Loucy (cell line): ENCODE results near the gene MDH1.

Experiments
- H2AFZ ChIP-seq: fragments of 200-600 bp; sonication (generic); 2 replicates; pipeline ENCODE4 v1.6.0; 2016; ENCODE audit warnings: antibody characterized with exemption, mild to moderate bottlenecking, low read length, moderate library complexity
- H3F3A ChIP-seq: fragments of 200-600 bp; 2 replicates; pipeline ENCODE4 v1.6.0; 2016; ENCODE audit warnings: antibody characterized with exemption, low read depth, mild to moderate bottlenecking
- H3K27me3 ChIP-seq: fragments of 200-600 bp; sonication (generic); 2 replicates; pipeline ENCODE4 v1.6.1; 2014; ENCODE audit warnings: low read length, mild to moderate bottlenecking; ENCODE audit not compliant: insufficient read depth, poor library complexity, severe bottlenecking
- H3K36me3 ChIP-seq: fragments of 200-600 bp; sonication (generic); 2 replicates; pipeline ENCODE4 v1.6.1; 2016; ENCODE audit warnings: low read length; ENCODE audit not compliant: insufficient read depth
- H3K4me1 ChIP-seq: fragments of 200-600 bp; sonication (generic); 2 replicates; pipeline ENCODE4 v1.5.1; 2014; ENCODE audit warnings: low read length, mild to moderate bottlenecking; ENCODE audit not compliant: insufficient read depth, poor library complexity, severe bottlenecking
- H3K4me2 ChIP-seq: fragments of 200-600 bp; sonication (generic); 2 replicates; pipeline ENCODE4 v1.6.0; 2014; ENCODE audit warnings: antibody characterized with exemption, low read length, low read depth, mild to moderate bottlenecking; ENCODE audit not compliant: poor library complexity, severe bottlenecking
- H3K4me3 ChIP-seq: fragments of 200-600 bp; sonication (generic); 2 replicates; pipeline ENCODE4 v1.5.1; 2014; ENCODE audit warnings: low read length, mild to moderate bottlenecking, mixed read lengths; ENCODE audit not compliant: poor library complexity, severe bottlenecking
- H3K79me2 ChIP-seq: fragments of 200-600 bp; sonication (generic); 2 replicates; pipeline ENCODE4 v1.6.1; 2014; ENCODE audit warnings: low read length; ENCODE audit not compliant: insufficient read depth
- H3K9ac ChIP-seq: fragments of 200-600 bp; sonication (generic); 2 replicates; pipeline ENCODE4 v1.6.0; 2014; ENCODE audit warnings: mild to moderate bottlenecking, low read depth, low read length, moderate library complexity; ENCODE audit not compliant: poor library complexity, severe bottlenecking
- H3K9me2 ChIP-seq: fragments of 200-600 bp; sonication (generic); replicated peaks from 2 replicates; pipeline ENCODE4 v1.6.1; 2016; ENCODE audit warnings: low read depth, low read length, mixed read lengths
- H3K9me3 ChIP-seq: fragments of 200-600 bp; sonication (generic); 2 replicates; pipeline ENCODE4 v1.6.1; 2014; ENCODE audit warnings: mild to moderate bottlenecking, antibody characterized with exemption, low read length, low read depth; ENCODE audit not compliant: insufficient read depth
- H4K20me1 ChIP-seq: fragments of 200-600 bp; sonication (generic); 2 replicates; pipeline ENCODE4 v1.6.0; 2014; ENCODE audit warnings: antibody characterized with exemption, low read length, mild to moderate bottlenecking; ENCODE audit not compliant: insufficient read depth, poor library complexity, severe bottlenecking
- EZH2phosphoT487 ChIP-seq: fragments of 200-600 bp; IDR thresholded peaks from 2 replicates; pipeline ENCODE4 v1.6.1; 2018; ENCODE audit warnings: antibody characterized with exemption, mild to moderate bottlenecking, moderate library complexity, borderline replicate concordance
- TF ChIP-seq, protein P1 (sequence below): fragments of 200-600 bp; sonication (generic); conservative IDR thresholded peaks from 2 replicates; pipeline ENCODE4 v1.5.1; 2014; ENCODE audit warnings: mild to moderate bottlenecking, antibody characterized with exemption, low read length

MDH1 gene

DNA sequence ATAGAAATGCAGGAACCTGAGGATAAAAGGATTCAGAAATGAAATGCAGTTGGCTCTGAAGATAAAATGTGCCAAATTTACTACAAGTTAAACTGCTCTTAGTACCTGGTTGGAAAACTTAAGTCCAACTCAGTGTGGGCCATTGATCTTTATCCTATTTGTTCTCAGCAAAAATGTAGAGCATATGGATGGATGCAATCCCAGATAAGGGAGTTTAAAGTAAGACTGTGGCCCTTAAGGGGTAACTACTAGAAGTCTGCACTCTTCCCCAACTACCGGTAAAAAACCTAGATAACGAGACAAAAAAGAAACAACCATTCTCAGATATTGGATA lies 63.9 kb downstream of the MDH1 start:
- H3K9me2 ChIP-seq, result no peaks in the 10 kb centered on the region
- no peaks in the 10 kb centered on the region for H4K20me1 ChIP-seq
- H3K79me2 ChIP-seq, result no peaks in the 10 kb centered on the region
- H3K4me2 ChIP-seq, result no peak overlapping the region
- no peak overlapping the region for H2AFZ ChIP-seq
- TF ChIP-seq, protein P1, sequence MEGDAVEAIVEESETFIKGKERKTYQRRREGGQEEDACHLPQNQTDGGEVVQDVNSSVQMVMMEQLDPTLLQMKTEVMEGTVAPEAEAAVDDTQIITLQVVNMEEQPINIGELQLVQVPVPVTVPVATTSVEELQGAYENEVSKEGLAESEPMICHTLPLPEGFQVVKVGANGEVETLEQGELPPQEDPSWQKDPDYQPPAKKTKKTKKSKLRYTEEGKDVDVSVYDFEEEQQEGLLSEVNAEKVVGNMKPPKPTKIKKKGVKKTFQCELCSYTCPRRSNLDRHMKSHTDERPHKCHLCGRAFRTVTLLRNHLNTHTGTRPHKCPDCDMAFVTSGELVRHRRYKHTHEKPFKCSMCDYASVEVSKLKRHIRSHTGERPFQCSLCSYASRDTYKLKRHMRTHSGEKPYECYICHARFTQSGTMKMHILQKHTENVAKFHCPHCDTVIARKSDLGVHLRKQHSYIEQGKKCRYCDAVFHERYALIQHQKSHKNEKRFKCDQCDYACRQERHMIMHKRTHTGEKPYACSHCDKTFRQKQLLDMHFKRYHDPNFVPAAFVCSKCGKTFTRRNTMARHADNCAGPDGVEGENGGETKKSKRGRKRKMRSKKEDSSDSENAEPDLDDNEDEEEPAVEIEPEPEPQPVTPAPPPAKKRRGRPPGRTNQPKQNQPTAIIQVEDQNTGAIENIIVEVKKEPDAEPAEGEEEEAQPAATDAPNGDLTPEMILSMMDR, result no peak
- TF ChIP-seq EZH2phosphoT487, result no peak
- H3K27me3 ChIP-seq, result no peaks in the 10 kb centered on the region
- no peaks in the 10 kb centered on the region for H3K9me3 ChIP-seq
- no peak overlapping the region for H3K4me3 ChIP-seq
- H3K4me1 ChIP-seq, result no peaks in the 10 kb centered on the region
- H3K9ac ChIP-seq, result no peak overlapping the region
- no peaks in the 10 kb centered on the region for H3F3A ChIP-seq
- no peaks in the 10 kb centered on the region for H3K36me3 ChIP-seq

DNA sequence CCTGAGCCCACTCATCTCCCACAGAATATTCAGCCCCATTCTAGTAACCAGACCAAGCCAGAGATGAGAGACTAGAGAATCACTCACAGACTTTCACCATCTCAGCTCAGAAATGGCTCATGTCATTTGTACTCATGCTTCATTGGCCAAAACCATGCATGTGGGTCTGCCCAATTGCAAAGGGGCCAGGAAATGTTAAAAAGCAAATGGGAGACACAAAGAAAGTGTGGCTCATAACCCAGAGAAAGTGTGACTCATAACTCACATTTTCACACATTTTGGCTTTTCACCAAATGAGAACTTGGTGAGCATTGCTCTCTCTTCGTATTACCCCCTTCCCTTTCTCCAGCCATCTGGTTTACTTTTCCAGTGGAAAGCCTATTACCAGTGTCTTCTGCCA lies 66.2 kb downstream of the MDH1 start:
- no peak overlapping the region for H3K4me2 ChIP-seq

More for the DNA sequence above, 66.2 kb downstream of the MDH1 start:
- Histone ChIP-seq H3K36me3 (no peaks in the 10 kb centered on the region), H3K9me2 (no peaks in the 10 kb centered on the region), H3K9me3 (no peaks in the 10 kb centered on the region), H3K4me1 (no peaks in the 10 kb centered on the region), H3K79me2 (no peaks in the 10 kb centered on the region), H3K4me3 (no peak overlapping the region), H3K9ac (no peak overlapping the region), H4K20me1 (no peaks in the 10 kb centered on the region), H2AFZ (no peak overlapping the region), H3K27me3 (no peaks in the 10 kb centered on the region), H3F3A (no peaks in the 10 kb centered on the region)
- TF ChIP-seq, protein P1, result no peak
- no peak for TF ChIP-seq EZH2phosphoT487
